Liver (tissue), 9 donors: Measurements from ENCODE around the gene VSIR. TPM values are rescaled to one million over a fixed set of nuclear protein-coding genes. Genes with fewer than 3 reads are reported as not detected.
A peak's percentile ranks its signal among the peaks of the same experiment; 100 is the strongest.

Source experiments
- DNase-seq: peaks from one replicate; pipeline ENCODE4 v3.0.0-alpha.2; 2017; ENCODE audit warnings: low spot score
- H3K27ac ChIP-seq, 2 donors: one replicate each; pipeline ENCODE4 v1.7.0; 2013; ENCODE audit warnings: inconsistent platforms in 2 of 2, low read length in 2 of 2, control low read depth in 1 of 2, low read depth in 1 of 2, mild to moderate bottlenecking in 1 of 2
- H3K27me3 ChIP-seq, 4 donors: one replicate each; pipeline versions ENCODE4 v1.6.1 to v1.7.0; 2013; ENCODE audit warnings: low read length in 3 of 4, inconsistent platforms in 1 of 4, mild to moderate bottlenecking in 1 of 4, moderate library complexity in 1 of 4; ENCODE audit not compliant: control insufficient read depth in 4 of 4, insufficient read depth in 4 of 4
- H3K36me3 ChIP-seq, 4 donors: one replicate each; pipeline versions ENCODE4 v1.6.1 to v1.7.0; 2013; ENCODE audit warnings: low read length in 3 of 4, mild to moderate bottlenecking in 3 of 4, low read depth in 1 of 4, moderate library complexity in 1 of 4; ENCODE audit not compliant: control insufficient read depth in 4 of 4, insufficient read depth in 3 of 4
- H3K4me1 ChIP-seq, 4 donors: one replicate each; pipeline versions ENCODE4 v1.6.1 to v1.7.0; 2013; ENCODE audit warnings: low read length in 3 of 4, mild to moderate bottlenecking in 3 of 4, moderate library complexity in 1 of 4; ENCODE audit not compliant: control insufficient read depth in 4 of 4, insufficient read depth in 4 of 4
- H3K4me3 ChIP-seq, 3 donors: one replicate each; pipeline versions ENCODE4 v1.6.1 to v1.7.0; 2013; ENCODE audit warnings: low read length in 3 of 3, control low read depth in 1 of 3, low read depth in 1 of 3, mild to moderate bottlenecking in 1 of 3
- H3K9ac ChIP-seq, 2 donors: one replicate each; pipeline ENCODE4 v1.7.0; 2013; ENCODE audit warnings: low read length in 2 of 2, mild to moderate bottlenecking in 2 of 2, moderate library complexity in 2 of 2, control low read depth in 1 of 2, low read depth in 1 of 2
- H3K9me3 ChIP-seq, 4 donors: one replicate each; pipeline versions ENCODE4 v1.6.1 to v1.7.0; 2013; ENCODE audit warnings: low read length in 3 of 4; ENCODE audit not compliant: control insufficient read depth in 4 of 4
- EGR1 ChIP-seq, 2 donors: IDR thresholded peaks; 2 replicates each; pipeline ENCODE4 v1.6.1; 2016 to 2018; ENCODE audit warnings: antibody characterized with exemption in 2 of 2, low read depth in 2 of 2
- FOXA1 ChIP-seq: IDR thresholded peaks from 2 replicates; pipeline ENCODE4 v1.6.1; 2016; ENCODE audit warnings: antibody characterized with exemption
- FOXA2 ChIP-seq: IDR thresholded peaks from 2 replicates; pipeline ENCODE4 v1.6.1; 2016; ENCODE audit warnings: antibody characterized with exemption
- GABPA ChIP-seq, 2 donors: IDR thresholded peaks in 1 of 2; conservative IDR thresholded peaks in 1 of 2; 2 replicates each; pipeline ENCODE4 v1.6.1; 2016; ENCODE audit warnings: antibody characterized with exemption in 2 of 2, mild to moderate bottlenecking in 1 of 2, moderate library complexity in 1 of 2
- HNF4A ChIP-seq, 2 donors: conservative IDR thresholded peaks; 2 replicates each; pipeline ENCODE4 v1.6.1; 2016; ENCODE audit warnings: antibody characterized with exemption in 2 of 2, mild to moderate bottlenecking in 2 of 2
- HNF4G ChIP-seq: IDR thresholded peaks from 2 replicates; pipeline ENCODE4 v1.6.1; 2016; ENCODE audit warnings: antibody characterized with exemption
- JUND ChIP-seq, 2 donors: IDR thresholded peaks; 2 replicates each; pipeline ENCODE4 v1.6.1; 2016; ENCODE audit warnings: antibody characterized with exemption in 2 of 2
- NR2F2 ChIP-seq: IDR thresholded peaks from 2 replicates; pipeline ENCODE4 v1.6.1; 2016; ENCODE audit warnings: antibody characterized with exemption
- RAD21 ChIP-seq, 2 donors: IDR thresholded peaks; 2 replicates each; pipeline ENCODE4 v1.6.1; 2016; ENCODE audit warnings: antibody characterized with exemption in 2 of 2, mild to moderate bottlenecking in 2 of 2
- RXRA ChIP-seq, 2 donors: IDR thresholded peaks; 2 replicates each; pipeline ENCODE4 v1.6.1; 2017 to 2018; ENCODE audit warnings: antibody characterized with exemption in 2 of 2, mild to moderate bottlenecking in 1 of 2
- SP1 ChIP-seq: IDR thresholded peaks from 2 replicates; pipeline ENCODE4 v1.6.1; 2018; ENCODE audit warnings: antibody characterized with exemption, mild to moderate bottlenecking
- TAF1 ChIP-seq: conservative IDR thresholded peaks from 2 replicates; pipeline ENCODE4 v1.6.1; 2016; ENCODE audit warnings: antibody characterized with exemption, mild to moderate bottlenecking
- YY1 ChIP-seq: IDR thresholded peaks from 2 replicates; pipeline ENCODE4 v1.6.1; 2016; ENCODE audit warnings: antibody characterized with exemption, mild to moderate bottlenecking
- WGBS: extraction: QIAGEN DNeasy Blood & Tissue Kit; methylation state at CpG from one replicate; pipeline ENCODE4 v1.1.7; 2013; 5-methylcytosine and 5-hydroxymethylcytosine counted together
- polyA plus RNA-seq, 2 donors: library from polyadenylated mRNA; stranded (reverse) in 1 of 2; unstranded in 1 of 2; fragments of 200-250 nt in 1 of 2; fragments of >200 nt in 1 of 2; fragmentation: Nextera tagmentation in 1 of 2; extraction: Ambion mirVana in 1 of 2; gene quantifications; one replicate each; pipeline versions ENCODE4 v1.2.1 to v1.2.3, GENCODE V29; 2013 to 2015
- total RNA-seq, 2 donors: library from RNA; depleted of rRNA; stranded (reverse); fragments of >200 nt; gene quantifications; one replicate each; pipeline ENCODE4 v1.2.3, GENCODE V29; 2014
- TF ChIP-seq, protein P1 (sequence below): IDR thresholded peaks from 2 replicates; pipeline ENCODE4 v1.6.1; 2016; ENCODE audit warnings: antibody characterized with exemption
- TF ChIP-seq, protein P2 (sequence below): fragments of 150-350 bp; IDR thresholded peaks from 2 replicates; pipeline ENCODE4 v1.5.1; 2017; ENCODE audit warnings: improper control_type of control experiment, low read depth, low read length; ENCODE audit not compliant: missing input control
- TF ChIP-seq, protein P3 (sequence below): IDR thresholded peaks from 2 replicates; pipeline ENCODE4 v1.6.1; 2016; ENCODE audit warnings: antibody characterized with exemption
- TF ChIP-seq, protein P4 (sequence below): IDR thresholded peaks from 2 replicates; pipeline ENCODE4 v1.6.1; 2016; ENCODE audit warnings: antibody characterized with exemption
- TF ChIP-seq, protein P5 (sequence below): IDR thresholded peaks from 2 replicates; pipeline ENCODE4 v1.6.1; 2016; ENCODE audit warnings: antibody characterized with exemption, mild to moderate bottlenecking
- donor health status: healthy.
- donor health status: healthy.
- donor health status: healthy.
- donor health status: healthy.
- donor health status: healthy.

Gene VSIR
- total and polyA plus RNA-seq, 4 donors = 7.2 to 12.2 (median 10.8) TPM

DNA sequence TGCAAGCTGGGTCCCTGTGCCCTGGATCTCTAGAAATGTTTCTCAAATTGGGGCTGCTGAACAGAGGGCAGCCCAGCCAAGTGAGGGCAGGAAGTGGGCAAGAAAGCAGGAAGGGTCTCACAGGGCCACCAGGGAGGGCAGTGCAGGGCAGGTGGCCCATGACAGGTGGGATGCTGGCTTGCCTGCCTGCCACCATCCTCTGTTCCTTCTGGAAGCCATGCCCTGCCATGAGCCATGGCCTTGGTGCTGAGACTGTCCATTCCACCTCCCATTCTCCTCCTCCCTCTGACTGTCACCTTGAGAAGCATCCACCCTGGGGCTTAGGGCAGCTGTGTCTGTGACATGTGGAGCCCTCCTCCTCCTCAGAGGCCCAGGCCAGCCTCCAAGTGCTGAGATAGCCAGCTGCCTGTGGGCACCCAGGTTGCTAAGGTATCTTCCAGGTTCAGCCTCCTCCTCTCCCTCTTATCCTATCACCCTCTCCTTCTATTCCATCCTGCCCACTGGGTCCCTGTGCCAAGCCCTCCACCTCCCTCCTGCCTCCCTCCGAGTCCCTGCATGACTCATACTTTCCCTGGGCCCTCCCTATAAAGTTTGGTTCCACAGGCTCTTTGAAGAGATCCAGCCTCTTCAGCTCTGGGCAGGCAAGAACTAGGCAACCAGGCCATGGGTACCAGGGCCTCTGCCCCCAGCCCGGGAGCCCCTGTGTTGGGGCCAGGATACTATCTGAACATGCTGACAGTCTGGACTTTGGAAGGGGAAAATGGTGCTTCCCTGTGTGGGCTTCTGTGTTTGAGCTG, 1.3 kb downstream of the VSIR start:
- peak overlapping the region in 1 of 3 donors; percentile 58 for H3K4me3 ChIP-seq
- peak overlapping the region; percentile 45 to 56 for H3K9ac ChIP-seq
- no peaks in the 10 kb centered on the region for H3K9me3 ChIP-seq
- peak; percentile 92 to 96 for TF ChIP-seq JUND (IDR thresholded peaks at IDR 0.05)
- no peak for TF ChIP-seq YY1
- no peak for DNase-seq
- peak overlapping the region; percentile 33 to 74 for H3K27ac ChIP-seq
- WGBS = 64% methylated on average over 2 of the region's 2 CpGs
- H3K27me3 ChIP-seq = no peaks in the 10 kb centered on the region
- H3K4me1 ChIP-seq = peaks cover 8 to 24% (median 11%) of the 10 kb centered on the region in 4 donors
- H3K36me3 ChIP-seq = no peaks in the 10 kb centered on the region

DNA sequence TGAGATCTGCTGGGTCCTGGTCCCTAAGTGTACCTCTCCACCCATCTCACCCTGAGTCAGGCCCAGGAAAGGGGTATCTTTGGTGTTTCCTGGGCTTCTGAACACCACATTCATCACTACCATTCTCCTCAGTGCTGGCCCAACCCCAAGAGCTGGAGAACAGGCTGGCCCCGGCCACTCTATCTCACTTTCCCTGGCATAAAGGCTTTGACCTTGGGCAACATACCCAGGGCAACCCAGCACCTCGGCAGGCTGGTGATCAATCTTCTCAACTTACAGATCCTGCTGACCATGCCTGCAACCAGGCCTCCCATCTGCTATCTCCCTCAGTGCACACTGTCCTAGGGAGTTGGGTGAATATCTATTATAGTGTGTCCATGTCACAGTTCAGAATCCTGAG, 2.1 kb downstream of the VSIR start:
- TF ChIP-seq RXRA (IDR thresholded peaks at IDR 0.05) = no peak
- TF ChIP-seq, protein P1, sequence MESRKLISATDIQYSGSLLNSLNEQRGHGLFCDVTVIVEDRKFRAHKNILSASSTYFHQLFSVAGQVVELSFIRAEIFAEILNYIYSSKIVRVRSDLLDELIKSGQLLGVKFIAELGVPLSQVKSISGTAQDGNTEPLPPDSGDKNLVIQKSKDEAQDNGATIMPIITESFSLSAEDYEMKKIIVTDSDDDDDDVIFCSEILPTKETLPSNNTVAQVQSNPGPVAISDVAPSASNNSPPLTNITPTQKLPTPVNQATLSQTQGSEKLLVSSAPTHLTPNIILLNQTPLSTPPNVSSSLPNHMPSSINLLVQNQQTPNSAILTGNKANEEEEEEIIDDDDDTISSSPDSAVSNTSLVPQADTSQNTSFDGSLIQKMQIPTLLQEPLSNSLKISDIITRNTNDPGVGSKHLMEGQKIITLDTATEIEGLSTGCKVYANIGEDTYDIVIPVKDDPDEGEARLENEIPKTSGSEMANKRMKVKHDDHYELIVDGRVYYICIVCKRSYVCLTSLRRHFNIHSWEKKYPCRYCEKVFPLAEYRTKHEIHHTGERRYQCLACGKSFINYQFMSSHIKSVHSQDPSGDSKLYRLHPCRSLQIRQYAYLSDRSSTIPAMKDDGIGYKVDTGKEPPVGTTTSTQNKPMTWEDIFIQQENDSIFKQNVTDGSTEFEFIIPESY = no peak
- no peak for TF ChIP-seq EGR1 (IDR thresholded peaks at IDR 0.05; ENCODE audit: low read depth in 2 of 2)
- no peak for TF ChIP-seq RAD21 (IDR thresholded peaks at IDR 0.05)
- no peak for TF ChIP-seq SP1
- no peak for TF ChIP-seq NR2F2
- TF ChIP-seq, protein P2, sequence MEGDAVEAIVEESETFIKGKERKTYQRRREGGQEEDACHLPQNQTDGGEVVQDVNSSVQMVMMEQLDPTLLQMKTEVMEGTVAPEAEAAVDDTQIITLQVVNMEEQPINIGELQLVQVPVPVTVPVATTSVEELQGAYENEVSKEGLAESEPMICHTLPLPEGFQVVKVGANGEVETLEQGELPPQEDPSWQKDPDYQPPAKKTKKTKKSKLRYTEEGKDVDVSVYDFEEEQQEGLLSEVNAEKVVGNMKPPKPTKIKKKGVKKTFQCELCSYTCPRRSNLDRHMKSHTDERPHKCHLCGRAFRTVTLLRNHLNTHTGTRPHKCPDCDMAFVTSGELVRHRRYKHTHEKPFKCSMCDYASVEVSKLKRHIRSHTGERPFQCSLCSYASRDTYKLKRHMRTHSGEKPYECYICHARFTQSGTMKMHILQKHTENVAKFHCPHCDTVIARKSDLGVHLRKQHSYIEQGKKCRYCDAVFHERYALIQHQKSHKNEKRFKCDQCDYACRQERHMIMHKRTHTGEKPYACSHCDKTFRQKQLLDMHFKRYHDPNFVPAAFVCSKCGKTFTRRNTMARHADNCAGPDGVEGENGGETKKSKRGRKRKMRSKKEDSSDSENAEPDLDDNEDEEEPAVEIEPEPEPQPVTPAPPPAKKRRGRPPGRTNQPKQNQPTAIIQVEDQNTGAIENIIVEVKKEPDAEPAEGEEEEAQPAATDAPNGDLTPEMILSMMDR = no peak
- TF ChIP-seq FOXA1 = no peak
- TF ChIP-seq, protein P3, sequence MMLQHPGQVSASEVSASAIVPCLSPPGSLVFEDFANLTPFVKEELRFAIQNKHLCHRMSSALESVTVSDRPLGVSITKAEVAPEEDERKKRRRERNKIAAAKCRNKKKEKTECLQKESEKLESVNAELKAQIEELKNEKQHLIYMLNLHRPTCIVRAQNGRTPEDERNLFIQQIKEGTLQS = no peak
- TF ChIP-seq, protein P4, sequence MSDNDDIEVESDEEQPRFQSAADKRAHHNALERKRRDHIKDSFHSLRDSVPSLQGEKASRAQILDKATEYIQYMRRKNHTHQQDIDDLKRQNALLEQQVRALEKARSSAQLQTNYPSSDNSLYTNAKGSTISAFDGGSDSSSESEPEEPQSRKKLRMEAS = no peak
- TF ChIP-seq HNF4A (conservative IDR thresholded peaks at IDR 0.05) = no peak
- TF ChIP-seq, protein P5, sequence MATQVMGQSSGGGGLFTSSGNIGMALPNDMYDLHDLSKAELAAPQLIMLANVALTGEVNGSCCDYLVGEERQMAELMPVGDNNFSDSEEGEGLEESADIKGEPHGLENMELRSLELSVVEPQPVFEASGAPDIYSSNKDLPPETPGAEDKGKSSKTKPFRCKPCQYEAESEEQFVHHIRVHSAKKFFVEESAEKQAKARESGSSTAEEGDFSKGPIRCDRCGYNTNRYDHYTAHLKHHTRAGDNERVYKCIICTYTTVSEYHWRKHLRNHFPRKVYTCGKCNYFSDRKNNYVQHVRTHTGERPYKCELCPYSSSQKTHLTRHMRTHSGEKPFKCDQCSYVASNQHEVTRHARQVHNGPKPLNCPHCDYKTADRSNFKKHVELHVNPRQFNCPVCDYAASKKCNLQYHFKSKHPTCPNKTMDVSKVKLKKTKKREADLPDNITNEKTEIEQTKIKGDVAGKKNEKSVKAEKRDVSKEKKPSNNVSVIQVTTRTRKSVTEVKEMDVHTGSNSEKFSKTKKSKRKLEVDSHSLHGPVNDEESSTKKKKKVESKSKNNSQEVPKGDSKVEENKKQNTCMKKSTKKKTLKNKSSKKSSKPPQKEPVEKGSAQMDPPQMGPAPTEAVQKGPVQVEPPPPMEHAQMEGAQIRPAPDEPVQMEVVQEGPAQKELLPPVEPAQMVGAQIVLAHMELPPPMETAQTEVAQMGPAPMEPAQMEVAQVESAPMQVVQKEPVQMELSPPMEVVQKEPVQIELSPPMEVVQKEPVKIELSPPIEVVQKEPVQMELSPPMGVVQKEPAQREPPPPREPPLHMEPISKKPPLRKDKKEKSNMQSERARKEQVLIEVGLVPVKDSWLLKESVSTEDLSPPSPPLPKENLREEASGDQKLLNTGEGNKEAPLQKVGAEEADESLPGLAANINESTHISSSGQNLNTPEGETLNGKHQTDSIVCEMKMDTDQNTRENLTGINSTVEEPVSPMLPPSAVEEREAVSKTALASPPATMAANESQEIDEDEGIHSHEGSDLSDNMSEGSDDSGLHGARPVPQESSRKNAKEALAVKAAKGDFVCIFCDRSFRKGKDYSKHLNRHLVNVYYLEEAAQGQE = no peak
- TF ChIP-seq HNF4G = no peak
- no peak for TF ChIP-seq FOXA2
- TF ChIP-seq JUND (IDR thresholded peaks at IDR 0.05) = no peak
- TF ChIP-seq TAF1 = no peak
- TF ChIP-seq GABPA (IDR thresholded peaks at IDR 0.05 in 1 of 2, conservative IDR thresholded peaks at IDR 0.05 in 1 of 2) = no peak
- no peak for TF ChIP-seq YY1
- no peaks in the 10 kb centered on the region for H3K36me3 ChIP-seq
- no peaks in the 10 kb centered on the region for H3K27me3 ChIP-seq
- H3K9ac ChIP-seq = peak overlapping the region; percentile 0 to 22
- 62% methylated on average over 2 of the region's 2 CpGs for WGBS
- H3K9me3 ChIP-seq = no peaks in the 10 kb centered on the region
- peaks cover 8 to 26% (median 12%) of the 10 kb centered on the region in 4 donors for H3K4me1 ChIP-seq
- no peak for DNase-seq
- H3K4me3 ChIP-seq = peak overlapping the region in 1 of 3 donors; percentile 3
- peak overlapping the region; percentile 33 to 74 for H3K27ac ChIP-seq
